ENCODE measurements around the gene GCLC. TPM values are rescaled to one million over a fixed set of nuclear protein-coding genes. Genes with fewer than 3 reads are reported as not detected.
"Not testable (repeated sequence)": the region's sequence is repeated elsewhere in the genome, so short reads cannot be mapped to it uniquely, and the experiment has no call there.

Gene GCLC
- total and polyA plus RNA-seq, 2 experiments from 2014 or later = 17.5 to 33.6 TPM

GRCh38 chr6:53481323-53481722 is 63.6 kb downstream of the GCLC start:
- peaks cover 7% of the 10 kb centered on the region for H3K27me3 ChIP-seq
- H3K36me3 ChIP-seq = no peaks in the 10 kb centered on the region
- H3K4me1 ChIP-seq (ENCODE audit: low read depth) = peaks cover 5% of the 10 kb centered on the region
- DNase-seq (ENCODE audit: low read depth in 1 of 2, low spot score in 1 of 2) = no peak
- no peaks in the 10 kb centered on the region for H3K9me3 ChIP-seq (ENCODE audit: low read depth)
- no peak overlapping the region for H3K4me3 ChIP-seq
- H3K27ac ChIP-seq = no peak overlapping the region
- no peak for TF ChIP-seq CTCF (IDR thresholded peaks at IDR 0.05; ENCODE audit: low read depth, low read length)

- H3K9me3 ChIP-seq (ENCODE audit: low read depth) = not testable (repeated sequence)
These were observed 64.1 kb downstream of the GCLC start for GRCh38 chr6:53480774-53481173.

GRCh38 chr6:53479871-53480270 is 65.0 kb downstream of the GCLC start:
- Histone ChIP-seq H3K4me1 (ENCODE audit: low read depth) (peaks cover 5% of the 10 kb centered on the region), H3K9me3 (ENCODE audit: low read depth) (no peaks in the 10 kb centered on the region), H3K27me3 (no peaks in the 10 kb centered on the region), H3K4me3 (no peak overlapping the region), H3K27ac (no peak overlapping the region), H3K36me3 (no peaks in the 10 kb centered on the region)
- DNase-seq (ENCODE audit: low read depth in 1 of 2, low spot score in 1 of 2) = no peak
- no peak for TF ChIP-seq CTCF (IDR thresholded peaks at IDR 0.05; ENCODE audit: low read depth, low read length)

More at GRCh38 chr6:53480774-53481173, 64.1 kb downstream of the GCLC start:
- not testable (repeated sequence) for H3K4me1 ChIP-seq (ENCODE audit: low read depth); H3K27me3 ChIP-seq; H3K36me3 ChIP-seq; H3K27ac ChIP-seq; H3K4me3 ChIP-seq; DNase-seq (ENCODE audit: low read depth in 1 of 2, low spot score in 1 of 2)

- no peak overlapping the region for H3K27ac ChIP-seq
- no peak overlapping the region for H3K4me3 ChIP-seq
- no peaks in the 10 kb centered on the region for H3K27me3 ChIP-seq
- TF ChIP-seq CTCF (IDR thresholded peaks at IDR 0.05; ENCODE audit: low read depth, low read length) = no peak
- H3K36me3 ChIP-seq = no peaks in the 10 kb centered on the region
- no peaks in the 10 kb centered on the region for H3K9me3 ChIP-seq (ENCODE audit: low read depth)
- H3K4me1 ChIP-seq (ENCODE audit: low read depth) = no peaks in the 10 kb centered on the region
- no peak for DNase-seq (ENCODE audit: low read depth in 1 of 2, low spot score in 1 of 2)
These were observed 67.9 kb downstream of the GCLC start for GRCh38 chr6:53476964-53477363.

GRCh38 chr6:53474010-53474409 is 70.9 kb downstream of the GCLC start:
- H3K36me3 ChIP-seq = no peaks in the 10 kb centered on the region
- no peak overlapping the region for H3K4me3 ChIP-seq
- H3K27ac ChIP-seq = no peak overlapping the region
- DNase-seq (ENCODE audit: low read depth in 1 of 2, low spot score in 1 of 2) = no peak
- TF ChIP-seq CTCF (IDR thresholded peaks at IDR 0.05; ENCODE audit: low read depth, low read length) = no peak
- no peaks in the 10 kb centered on the region for H3K9me3 ChIP-seq (ENCODE audit: low read depth)
- no peaks in the 10 kb centered on the region for H3K27me3 ChIP-seq
- H3K4me1 ChIP-seq (ENCODE audit: low read depth) = no peaks in the 10 kb centered on the region

- Histone ChIP-seq H3K27ac (no peak overlapping the region), H3K36me3 (no peaks in the 10 kb centered on the region), H3K9me3 (ENCODE audit: low read depth) (no peaks in the 10 kb centered on the region), H3K27me3 (no peaks in the 10 kb centered on the region), H3K4me3 (no peak overlapping the region), H3K4me1 (ENCODE audit: low read depth) (no peaks in the 10 kb centered on the region)
- TF ChIP-seq CTCF (IDR thresholded peaks at IDR 0.05; ENCODE audit: low read depth, low read length) = no peak
- DNase-seq (ENCODE audit: low read depth in 1 of 2, low spot score in 1 of 2) = no peak
These were observed 75.7 kb downstream of the GCLC start for GRCh38 chr6:53469163-53469562.

All from cardiac muscle cell (in vitro differentiated cells and primary cell).